ENCODE data around the gene OR10A3. TPM values are rescaled to one million over a fixed set of nuclear protein-coding genes. Genes with fewer than 3 reads are reported as not detected.
A peak's percentile ranks its signal among the peaks of the same experiment; 100 is the strongest.

The OR10A3 gene
- total RNA-seq, 1 experiment from 2014 or later = not detected

- no peak for DNase-seq (ENCODE audit: low spot score)
- Histone ChIP-seq H3K9me3 (ENCODE audit: low read depth, low read length, poor library complexity, severe bottlenecking) (no peaks in the 10 kb centered on the region), H3K4me3 (ENCODE audit: low read depth, low read length, poor library complexity, severe bottlenecking) (no peak overlapping the region), H3K27me3 (replicated peaks; ENCODE audit: insufficient read depth, low read depth, low read length, poor library complexity) (peaks cover 13% of the 10 kb centered on the region), H3K36me3 (ENCODE audit: insufficient read depth, low read length, poor library complexity, severe bottlenecking) (no peaks in the 10 kb centered on the region), H3K27ac (ENCODE audit: low read depth, low read length, poor library complexity, severe bottlenecking) (no peak overlapping the region), H3K4me1 (ENCODE audit: insufficient read depth, low read length, poor library complexity, severe bottlenecking) (no peaks in the 10 kb centered on the region)
- POLR2A ChIA-PET (ENCODE audit: low non-redundant PET) = no interaction called here
- intact Hi-C loops (cut with micrococcal nuclease; ENCODE audit: unreplicated experiment) = no loop called here
- CTCF ChIA-PET = no interaction called here
- no peak for TF ChIP-seq EZH2 (IDR thresholded peaks at IDR 0.05; ENCODE audit: borderline replicate concordance, low read depth, low read length, poor library complexity, severe bottlenecking)
- TF ChIP-seq CTCF (conservative IDR thresholded peaks at IDR 0.05; ENCODE audit: low read depth, low read length) = 0 out of 2 replicates have a peak, but pooled peaks have one; percentile 9
- BruUV-seq (replicated peaks) = no TSS peak
Observed at GRCh38 chr11:7904917-7905316, 36.6 kb downstream of the OR10A3 start.

- POLR2A ChIA-PET (ENCODE audit: low non-redundant PET) = no interaction called here
Observed at GRCh38 chr11:7903940-7904339, 37.6 kb downstream of the OR10A3 start.

GRCh38 chr11:7901319-7901854 is 40.1 kb downstream of the OR10A3 start:
- no peaks in the 10 kb centered on the region for H3K4me1 ChIP-seq (ENCODE audit: insufficient read depth, low read length, poor library complexity, severe bottlenecking)
- H3K4me3 ChIP-seq (ENCODE audit: low read depth, low read length, poor library complexity, severe bottlenecking) = no peak overlapping the region
- CTCF ChIA-PET = no interaction called here
- BruUV-seq (replicated peaks) = no TSS peak
- TF ChIP-seq CTCF (conservative IDR thresholded peaks at IDR 0.05; ENCODE audit: low read depth, low read length) (no peak), EZH2 (IDR thresholded peaks at IDR 0.05; ENCODE audit: borderline replicate concordance, low read depth, low read length, poor library complexity, severe bottlenecking) (no peak)
- intact Hi-C loops (cut with micrococcal nuclease; ENCODE audit: unreplicated experiment) = no loop called here
- no peak overlapping the region for H3K27ac ChIP-seq (ENCODE audit: low read depth, low read length, poor library complexity, severe bottlenecking)
- peaks cover 13% of the 10 kb centered on the region for H3K27me3 ChIP-seq (replicated peaks; ENCODE audit: insufficient read depth, low read depth, low read length, poor library complexity)
- no peak for DNase-seq (ENCODE audit: low spot score)
- no peaks in the 10 kb centered on the region for H3K36me3 ChIP-seq (ENCODE audit: insufficient read depth, low read length, poor library complexity, severe bottlenecking)
- no peaks in the 10 kb centered on the region for H3K9me3 ChIP-seq (ENCODE audit: low read depth, low read length, poor library complexity, severe bottlenecking)
- POLR2A ChIA-PET (ENCODE audit: low non-redundant PET) = no interaction called here

More at GRCh38 chr11:7903940-7904339, 37.6 kb downstream of the OR10A3 start:
- no peak for DNase-seq (ENCODE audit: low spot score)
- intact Hi-C loops (cut with micrococcal nuclease; ENCODE audit: unreplicated experiment) = no loop called here
- Histone ChIP-seq H3K9me3 (ENCODE audit: low read depth, low read length, poor library complexity, severe bottlenecking) (no peaks in the 10 kb centered on the region), H3K4me1 (ENCODE audit: insufficient read depth, low read length, poor library complexity, severe bottlenecking) (no peaks in the 10 kb centered on the region), H3K36me3 (ENCODE audit: insufficient read depth, low read length, poor library complexity, severe bottlenecking) (no peaks in the 10 kb centered on the region), H3K4me3 (ENCODE audit: low read depth, low read length, poor library complexity, severe bottlenecking) (no peak overlapping the region), H3K27me3 (replicated peaks; ENCODE audit: insufficient read depth, low read depth, low read length, poor library complexity) (peaks cover 13% of the 10 kb centered on the region), H3K27ac (ENCODE audit: low read depth, low read length, poor library complexity, severe bottlenecking) (no peak overlapping the region)
- BruUV-seq (replicated peaks) = no TSS peak
- no peak for TF ChIP-seq CTCF (conservative IDR thresholded peaks at IDR 0.05; ENCODE audit: low read depth, low read length)
- TF ChIP-seq EZH2 (IDR thresholded peaks at IDR 0.05; ENCODE audit: borderline replicate concordance, low read depth, low read length, poor library complexity, severe bottlenecking) = no peak
- CTCF ChIA-PET = no interaction called here

Measured in A673 (cell line).